ENCODE results near the gene ATP1B2.

The ATP1B2 gene

GRCh38 chr17:7688808-7689316 is 38.1 kb downstream of the ATP1B2 start:
- DNase-seq (ENCODE audit: extremely low read depth, low read depth) = no peak
- H3K4me3 ChIP-seq (replicated peaks; ENCODE audit: low read depth, low read length) = peak overlapping the region; percentile 90
- TF ChIP-seq, protein P1, sequence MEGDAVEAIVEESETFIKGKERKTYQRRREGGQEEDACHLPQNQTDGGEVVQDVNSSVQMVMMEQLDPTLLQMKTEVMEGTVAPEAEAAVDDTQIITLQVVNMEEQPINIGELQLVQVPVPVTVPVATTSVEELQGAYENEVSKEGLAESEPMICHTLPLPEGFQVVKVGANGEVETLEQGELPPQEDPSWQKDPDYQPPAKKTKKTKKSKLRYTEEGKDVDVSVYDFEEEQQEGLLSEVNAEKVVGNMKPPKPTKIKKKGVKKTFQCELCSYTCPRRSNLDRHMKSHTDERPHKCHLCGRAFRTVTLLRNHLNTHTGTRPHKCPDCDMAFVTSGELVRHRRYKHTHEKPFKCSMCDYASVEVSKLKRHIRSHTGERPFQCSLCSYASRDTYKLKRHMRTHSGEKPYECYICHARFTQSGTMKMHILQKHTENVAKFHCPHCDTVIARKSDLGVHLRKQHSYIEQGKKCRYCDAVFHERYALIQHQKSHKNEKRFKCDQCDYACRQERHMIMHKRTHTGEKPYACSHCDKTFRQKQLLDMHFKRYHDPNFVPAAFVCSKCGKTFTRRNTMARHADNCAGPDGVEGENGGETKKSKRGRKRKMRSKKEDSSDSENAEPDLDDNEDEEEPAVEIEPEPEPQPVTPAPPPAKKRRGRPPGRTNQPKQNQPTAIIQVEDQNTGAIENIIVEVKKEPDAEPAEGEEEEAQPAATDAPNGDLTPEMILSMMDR (IDR thresholded peaks at IDR 0.05; ENCODE audit: low read depth, low read length, missing control alignments) = no peak

GRCh38 chr17:7695586-7695985 is 44.9 kb downstream of the ATP1B2 start:
- DNase-seq (ENCODE audit: extremely low read depth, low read depth) = no peak
- no peak overlapping the region for H3K4me3 ChIP-seq (replicated peaks; ENCODE audit: low read depth, low read length)
- TF ChIP-seq, protein P1 (IDR thresholded peaks at IDR 0.05; ENCODE audit: low read depth, low read length, missing control alignments) = no peak

DNA sequence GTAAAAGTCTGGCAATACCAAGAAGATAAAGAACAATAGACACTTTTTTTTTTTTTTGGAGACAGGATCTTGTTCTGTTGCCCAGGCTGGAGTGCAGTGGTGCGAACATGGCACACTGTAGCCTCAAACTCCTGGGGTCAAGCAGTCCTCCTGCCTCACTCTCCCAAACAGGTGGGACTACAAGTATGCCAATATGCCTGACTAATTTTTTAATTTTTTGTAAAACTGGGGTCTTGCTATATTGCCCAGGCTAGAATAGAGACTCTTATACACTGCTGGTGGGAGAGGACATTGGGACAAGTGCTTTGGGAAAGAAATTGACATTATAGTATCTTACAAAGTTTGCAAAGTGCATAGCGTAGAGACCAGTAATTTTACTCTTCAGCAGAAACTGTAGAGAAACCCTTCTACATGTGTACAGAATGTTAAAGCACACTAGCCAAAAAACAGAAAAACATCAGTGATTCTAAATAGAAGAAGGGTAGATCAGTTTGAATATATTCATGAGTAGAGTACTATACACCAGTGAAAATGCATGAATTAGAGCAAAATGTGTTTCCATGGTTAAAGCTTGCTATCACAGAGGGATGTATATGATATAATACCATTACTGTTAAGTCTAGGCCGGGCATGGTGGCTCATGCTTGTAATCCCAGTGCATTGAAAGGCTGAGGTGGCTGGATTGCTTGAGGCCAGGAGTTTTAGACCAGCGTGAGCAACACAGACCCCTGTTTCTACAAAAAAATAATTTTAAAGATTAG is 47.3 kb downstream of the ATP1B2 start:
- TF ChIP-seq, protein P1 (IDR thresholded peaks at IDR 0.05; ENCODE audit: low read depth, low read length, missing control alignments) = no peak
- H3K4me3 ChIP-seq (replicated peaks; ENCODE audit: low read depth, low read length) = no peak overlapping the region
- DNase-seq (ENCODE audit: extremely low read depth, low read depth) = no peak

DNA sequence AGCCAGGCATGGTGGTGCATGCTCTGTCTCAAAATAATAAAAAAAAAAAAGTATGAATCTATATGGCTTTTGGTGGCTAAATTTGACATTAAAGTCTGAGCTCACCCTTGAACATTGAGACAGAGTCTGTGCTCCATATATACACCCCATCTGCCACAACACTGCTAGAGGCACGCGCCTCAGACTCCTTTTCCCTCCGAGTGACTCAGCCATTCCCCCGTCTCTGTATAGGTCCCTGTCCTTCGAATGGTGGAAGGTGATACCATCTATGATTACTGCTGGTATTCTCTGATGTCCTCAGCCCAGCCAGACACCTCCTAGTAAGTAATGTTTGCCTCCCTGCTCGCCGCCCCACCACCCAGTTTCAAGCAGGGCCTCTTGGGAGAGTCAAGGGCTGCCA is 49.8 kb downstream of the ATP1B2 start:
- TF ChIP-seq, protein P1 (IDR thresholded peaks at IDR 0.05; ENCODE audit: low read depth, low read length, missing control alignments) = no peak
- no peak for DNase-seq (ENCODE audit: extremely low read depth, low read depth)
- no peak overlapping the region for H3K4me3 ChIP-seq (replicated peaks; ENCODE audit: low read depth, low read length)

DNA sequence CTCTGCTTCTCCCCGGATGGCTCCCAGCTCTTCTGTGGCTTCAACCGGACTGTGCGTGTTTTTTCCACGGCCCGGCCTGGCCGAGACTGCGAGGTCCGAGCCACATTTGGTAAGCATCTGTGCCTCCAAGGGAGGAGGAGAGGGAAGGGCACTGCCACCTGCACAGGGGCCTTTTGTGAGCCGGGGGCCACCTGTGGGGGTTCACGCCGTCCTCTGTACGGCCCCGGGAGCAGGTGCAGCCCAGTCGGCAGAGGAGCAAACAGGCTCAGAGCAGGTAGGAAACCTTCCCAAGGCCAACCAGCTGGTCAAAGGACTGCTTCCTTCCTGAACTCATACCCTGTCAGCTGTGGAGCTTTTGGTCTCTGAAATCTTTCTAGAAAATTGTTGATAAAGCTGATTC is 51.0 kb downstream of the ATP1B2 start:
- no peak overlapping the region for H3K4me3 ChIP-seq (replicated peaks; ENCODE audit: low read depth, low read length)
- TF ChIP-seq, protein P1 (IDR thresholded peaks at IDR 0.05; ENCODE audit: low read depth, low read length, missing control alignments) = no peak
- DNase-seq (ENCODE audit: extremely low read depth, low read depth) = no peak

- DNase-seq (ENCODE audit: extremely low read depth, low read depth) = no peak
- TF ChIP-seq, protein P1 (IDR thresholded peaks at IDR 0.05; ENCODE audit: low read depth, low read length, missing control alignments) = no peak
- H3K4me3 ChIP-seq (replicated peaks; ENCODE audit: low read depth, low read length) = no peak overlapping the region
Measured at GRCh38 chr17:7702776-7703175, 52.0 kb downstream of the ATP1B2 start.
